Activated CD8-positive, alpha-beta T cell treated with anti-CD3 and anti-CD28 coated beads, Interleukin-2, amount 10 ng/mL, durations not matched to agents 7 days and 5 days (primary cell): Measurements from ENCODE around the gene PODXL2. TPM values are rescaled to one million over a fixed set of nuclear protein-coding genes. Genes with fewer than 3 reads are reported as not detected.
A peak's percentile ranks its signal among the peaks of the same experiment; 100 is the strongest.
"Not testable (repeated sequence)": the region's sequence is repeated elsewhere in the genome, so short reads cannot be mapped to it uniquely, and the experiment has no call there.

Experiments used
- ATAC-seq: fragments of 150-1000 bp; cut with Tn5 transposase; one replicate; pipeline ENCODE4 v1.10.0; 2021; ENCODE audit warnings: moderate library complexity
- CTCF ChIA-PET: fragments of 350-600 bp; sonication (Branson Sonifier 250); formaldehyde crosslinking; loops from one replicate; lab custom pipeline; 2021; ENCODE audit warnings: antibody characterized with exemption; lab: Charles Lee
- POLR2A ChIA-PET: fragments of 350-600 bp; sonication (Branson Sonifier 250); formaldehyde crosslinking; loops from one replicate; lab custom pipeline; 2021; ENCODE audit warnings: antibody characterized with exemption; lab: Charles Lee
- DNase-seq: peaks from one replicate; pipeline ENCODE4 v3.0.0-alpha.2; 2020
- H3K27ac Mint-ChIP-seq: one replicate; pipeline ENCODE4 v1.8.0; 2021; ENCODE audit warnings: mild to moderate bottlenecking, mixed read lengths
- H3K27me3 Mint-ChIP-seq: one replicate; pipeline ENCODE4 v1.8.0; 2021; ENCODE audit warnings: low read depth, mixed read lengths
- H3K36me3 Mint-ChIP-seq: one replicate; pipeline ENCODE4 v1.8.0; 2021; ENCODE audit warnings: low read depth, mixed read lengths
- H3K4me1 Mint-ChIP-seq: one replicate; pipeline ENCODE4 v1.8.0; 2021; ENCODE audit warnings: low read depth, mixed read lengths
- H3K4me3 Mint-ChIP-seq: one replicate; pipeline ENCODE4 v1.8.0; 2021; ENCODE audit warnings: mild to moderate bottlenecking, mixed read lengths
- H3K9me3 Mint-ChIP-seq: one replicate; pipeline ENCODE4 v1.8.0; 2022; ENCODE audit warnings: mixed read lengths; ENCODE audit not compliant: insufficient read depth
- total RNA-seq, 2 experiments: library from RNA; stranded (reverse); gene quantifications; one replicate each; pipeline ENCODE4 v1.2.3, GENCODE V29; 2021

The PODXL2 gene
- total RNA-seq, 2 experiments from 2014 or later, result 1.3 to 1.7 TPM

GRCh38 chr3:127694467-127695215, 65.7 kb downstream of the PODXL2 start:
- H3K27me3 Mint-ChIP-seq, result no peaks in the 10 kb centered on the region
- DNase-seq, result peak; percentile 64
- H3K27ac Mint-ChIP-seq, result no peak overlapping the region
- peak; percentile 58 for ATAC-seq
- no peaks in the 10 kb centered on the region for H3K36me3 Mint-ChIP-seq
- no peaks in the 10 kb centered on the region for H3K9me3 Mint-ChIP-seq
- H3K4me1 Mint-ChIP-seq, result peaks cover 7% of the 10 kb centered on the region
- CTCF ChIA-PET, result interaction anchor here (0.7 to 2.5 kb wide), 12 partner anchors 11 to 137 kb away, joined by 3 to 10 read pairs (median 3); partner anchors contain the start of gene MCM2
- H3K4me3 Mint-ChIP-seq, result no peak overlapping the region
- POLR2A ChIA-PET, result interaction anchor here (0.6 kb wide), 1 partner anchor 119 kb away, joined by 3 read pairs; no protein-coding TSS in a partner anchor

GRCh38 chr3:127697551-127698240, 68.7 kb downstream of the PODXL2 start:
- Mint-ChIP-seq H3K27me3 (no peaks in the 10 kb centered on the region), H3K27ac (no peak overlapping the region), H3K4me1 (peaks cover 7% of the 10 kb centered on the region), H3K4me3 (no peak overlapping the region), H3K9me3 (no peaks in the 10 kb centered on the region), H3K36me3 (no peaks in the 10 kb centered on the region)
- peak; percentile 65 for DNase-seq
- CTCF ChIA-PET, result interaction anchor here (0.8 to 1.7 kb wide), 5 partner anchors 15 to 125 kb away, joined by 3 to 7 read pairs (median 3); partner anchors contain the start of gene MGLL
- peak; percentile 74 for ATAC-seq
- POLR2A ChIA-PET, result no interaction called here

GRCh38 chr3:127698286-127698685, 69.3 kb downstream of the PODXL2 start:
- Mint-ChIP-seq H3K9me3 (no peaks in the 10 kb centered on the region), H3K27me3 (no peaks in the 10 kb centered on the region), H3K36me3 (no peaks in the 10 kb centered on the region), H3K27ac (peak overlapping the region; percentile 34), H3K4me3 (no peak overlapping the region), H3K4me1 (peaks cover 7% of the 10 kb centered on the region)
- ATAC-seq (no peak), DNase-seq (no peak)
- ChIA-PET CTCF (interaction anchor here (1.0 to 1.7 kb wide), 2 partner anchors 93 to 123 kb away, joined by 3 to 7 read pairs; no protein-coding TSS in a partner anchor), POLR2A (no interaction called here)

GRCh38 chr3:127698691-127699415, 69.9 kb downstream of the PODXL2 start:
- Mint-ChIP-seq H3K27ac (peak overlapping the region; percentile 34), H3K4me1 (peaks cover 7% of the 10 kb centered on the region), H3K4me3 (no peak overlapping the region), H3K27me3 (peaks cover 3% of the 10 kb centered on the region), H3K9me3 (no peaks in the 10 kb centered on the region), H3K36me3 (no peaks in the 10 kb centered on the region)
- no peak for DNase-seq
- POLR2A ChIA-PET, result no interaction called here
- no peak for ATAC-seq
- CTCF ChIA-PET, result interaction anchor here (1.7 kb wide), 1 partner anchor 124 kb away, joined by 7 read pairs; no protein-coding TSS in a partner anchor

- ChIA-PET CTCF (interaction anchor here (1.7 kb wide), 1 partner anchor 125 kb away, joined by 7 read pairs; no protein-coding TSS in a partner anchor), POLR2A (no interaction called here)
- peaks cover 12% of the 10 kb centered on the region for H3K4me1 Mint-ChIP-seq
Measured at GRCh38 chr3:127699416-127700300, 70.7 kb downstream of the PODXL2 start.

GRCh38 chr3:127700406-127700805, 71.4 kb downstream of the PODXL2 start:
- H3K4me1 Mint-ChIP-seq, result peaks cover 12% of the 10 kb centered on the region
- CTCF ChIA-PET, result no interaction called here
- H3K9me3 Mint-ChIP-seq, result no peaks in the 10 kb centered on the region
- POLR2A ChIA-PET, result no interaction called here
- H3K4me3 Mint-ChIP-seq, result no peak overlapping the region
- DNase-seq, result no peak
- ATAC-seq, result no peak
- no peak overlapping the region for H3K27ac Mint-ChIP-seq
- no peaks in the 10 kb centered on the region for H3K36me3 Mint-ChIP-seq
- H3K27me3 Mint-ChIP-seq, result peaks cover 7% of the 10 kb centered on the region

More at GRCh38 chr3:127699416-127700300, 70.7 kb downstream of the PODXL2 start:
- Mint-ChIP-seq H3K27ac (no peak overlapping the region), H3K27me3 (peaks cover 7% of the 10 kb centered on the region), H3K4me3 (no peak overlapping the region), H3K36me3 (no peaks in the 10 kb centered on the region), H3K9me3 (no peaks in the 10 kb centered on the region)
- DNase-seq (no peak), ATAC-seq (no peak)

- CTCF ChIA-PET, result no interaction called here
- no peak for DNase-seq
- Mint-ChIP-seq H3K9me3 (no peaks in the 10 kb centered on the region), H3K4me1 (peaks cover 12% of the 10 kb centered on the region), H3K27ac (no peak overlapping the region), H3K36me3 (no peaks in the 10 kb centered on the region), H3K27me3 (peaks cover 7% of the 10 kb centered on the region), H3K4me3 (no peak overlapping the region)
- POLR2A ChIA-PET, result no interaction called here
- no peak for ATAC-seq
Measured at GRCh38 chr3:127701280-127701911, 72.4 kb downstream of the PODXL2 start.

- no peak for ATAC-seq
- DNase-seq, result no peak
- Mint-ChIP-seq H3K4me1 (peaks cover 8% of the 10 kb centered on the region), H3K4me3 (no peak overlapping the region), H3K27ac (no peak overlapping the region), H3K9me3 (no peaks in the 10 kb centered on the region), H3K27me3 (peaks cover 7% of the 10 kb centered on the region), H3K36me3 (no peaks in the 10 kb centered on the region)
- CTCF ChIA-PET, result no interaction called here
- POLR2A ChIA-PET, result no interaction called here
Measured at GRCh38 chr3:127702151-127702578, 73.2 kb downstream of the PODXL2 start.

GRCh38 chr3:127704840-127705239, 75.9 kb downstream of the PODXL2 start:
- DNase-seq, H3K4me3 Mint-ChIP-seq, POLR2A ChIA-PET, ATAC-seq, H3K4me1 Mint-ChIP-seq, H3K27me3 Mint-ChIP-seq, H3K9me3 Mint-ChIP-seq, H3K36me3 Mint-ChIP-seq, H3K27ac Mint-ChIP-seq: not testable (repeated sequence)
- CTCF ChIA-PET, result interaction anchor here (1.2 kb wide), 1 partner anchor 9 kb away, joined by 3 read pairs; no protein-coding TSS in a partner anchor

- DNase-seq (no peak), ATAC-seq (no peak)
- H3K36me3 Mint-ChIP-seq, result no peaks in the 10 kb centered on the region
- no peaks in the 10 kb centered on the region for H3K9me3 Mint-ChIP-seq
- CTCF ChIA-PET, result no interaction called here
- no peak overlapping the region for H3K4me3 Mint-ChIP-seq
- H3K27ac Mint-ChIP-seq, result no peak overlapping the region
- H3K27me3 Mint-ChIP-seq, result peaks cover 7% of the 10 kb centered on the region
- POLR2A ChIA-PET, result interaction anchor here (0.6 kb wide), 1 partner anchor 1555 kb away, joined by 3 read pairs; no protein-coding TSS in a partner anchor
- peaks cover 5% of the 10 kb centered on the region for H3K4me1 Mint-ChIP-seq
Measured at GRCh38 chr3:127706312-127706711, 77.3 kb downstream of the PODXL2 start.
